Brain microvascular endothelial cell (primary cell): ENCODE results near the gene TESMIN.

ENCODE experiments used
- DNase-seq: peaks from one replicate; pipeline ENCODE4 v3.0.0-alpha.2; 2020
- H3K27ac ChIP-seq: fragments of 250-450 bp; sonication (Bioruptor Pico); 2 replicates; pipeline ENCODE4 v1.5.1; 2020; ENCODE audit warnings: mild to moderate bottlenecking, moderate library complexity
- H3K27me3 ChIP-seq: fragments of 250-450 bp; sonication (Bioruptor Pico); replicated peaks from 2 replicates; pipeline ENCODE4 v1.5.1; 2020; ENCODE audit warnings: mild to moderate bottlenecking
- H3K36me3 ChIP-seq: fragments of 250-450 bp; sonication (Bioruptor Pico); replicated peaks from 2 replicates; pipeline ENCODE4 v1.5.1; 2020; ENCODE audit warnings: mild to moderate bottlenecking
- H3K4me3 ChIP-seq: 2 replicates; pipeline ENCODE4 v1.5.1; 2011; ENCODE audit warnings: low read depth, mild to moderate bottlenecking, control low read depth, low read length, moderate library complexity
- CTCF ChIP-seq: IDR thresholded peaks from 2 replicates; pipeline ENCODE4 v1.5.1; 2011; ENCODE audit warnings: low read depth, mild to moderate bottlenecking, moderate library complexity, low read length, control low read depth, inconsistent platforms; ENCODE audit errors: missing control alignments
- in situ Hi-C: cut with HindIII; loops from 2 replicates; pipeline ENCODE4 v1.10.0; 2017; ENCODE audit warnings: low sequenced_read_pairs, low pct_ligation_motif_present

TESMIN gene

GRCh38 chr11:68775951-68776388 is 24.6 kb upstream of the TESMIN start:
- Histone ChIP-seq H3K36me3 (no peaks in the 10 kb centered on the region), H3K4me3 (no peak overlapping the region), H3K27me3 (no peaks in the 10 kb centered on the region), H3K27ac (no peak overlapping the region)
- DNase-seq: no peak
- in situ Hi-C loops: no loop called here
- no peak for TF ChIP-seq CTCF

- Histone ChIP-seq H3K27me3 (no peaks in the 10 kb centered on the region), H3K36me3 (no peaks in the 10 kb centered on the region), H3K27ac (no peak overlapping the region), H3K4me3 (no peak overlapping the region)
- TF ChIP-seq CTCF: no peak
- no peak for DNase-seq
- in situ Hi-C loops: no loop called here
Measured at GRCh38 chr11:68774194-68774585, 22.9 kb upstream of the TESMIN start.

- DNase-seq: peak; percentile 25
- in situ Hi-C loops: no loop called here
- Histone ChIP-seq H3K27ac (no peak overlapping the region), H3K36me3 (no peaks in the 10 kb centered on the region), H3K27me3 (no peaks in the 10 kb centered on the region), H3K4me3 (no peak overlapping the region)
- TF ChIP-seq CTCF: no peak
Measured at GRCh38 chr11:68773521-68774193, 22.3 kb upstream of the TESMIN start.

GRCh38 chr11:68772936-68773335 is 21.6 kb upstream of the TESMIN start:
- H3K27me3 ChIP-seq: no peaks in the 10 kb centered on the region
- DNase-seq: no peak
- no peak overlapping the region for H3K4me3 ChIP-seq
- H3K36me3 ChIP-seq: no peaks in the 10 kb centered on the region
- TF ChIP-seq CTCF: no peak
- in situ Hi-C loops: no loop called here
- H3K27ac ChIP-seq: no peak overlapping the region

- no peak for TF ChIP-seq CTCF
- no peak overlapping the region for H3K27ac ChIP-seq
- H3K36me3 ChIP-seq: no peaks in the 10 kb centered on the region
Measured at GRCh38 chr11:68770781-68771180, 19.5 kb upstream of the TESMIN start.

GRCh38 chr11:68767672-68768071 is 16.4 kb upstream of the TESMIN start:
- no peaks in the 10 kb centered on the region for H3K36me3 ChIP-seq
- H3K27me3 ChIP-seq: no peaks in the 10 kb centered on the region
- TF ChIP-seq CTCF: no peak
- DNase-seq: no peak
- no peak overlapping the region for H3K4me3 ChIP-seq
- in situ Hi-C loops: no loop called here
- H3K27ac ChIP-seq: no peak overlapping the region

More at GRCh38 chr11:68770781-68771180, 19.5 kb upstream of the TESMIN start:
- in situ Hi-C loops: no loop called here
- no peak for DNase-seq
- H3K27me3 ChIP-seq: no peaks in the 10 kb centered on the region
- H3K4me3 ChIP-seq: no peak overlapping the region
